H1 (cell line): Measurements from ENCODE around the gene PLXND1. TPM values are rescaled to one million over a fixed set of nuclear protein-coding genes. Genes with fewer than 3 reads are reported as not detected.
A peak's percentile ranks its signal among the peaks of the same experiment; 100 is the strongest.

Source experiments
- CTCF ChIA-PET: fragments of 300-600 bp; sonication (Branson Sonifier 250); formaldehyde crosslinking; loops from one replicate; lab custom pipeline; 2021; ENCODE audit not compliant: partially characterized antibody; lab: Charles Lee
- POLR2A ChIA-PET: fragments of 300-600 bp; sonication (Branson Sonifier 250); formaldehyde crosslinking; loops from one replicate; lab custom pipeline; 2021; ENCODE audit warnings: inconsistent platforms; ENCODE audit not compliant: partially characterized antibody; lab: Charles Lee
- DNase-seq, 2 experiments: peaks; one replicate each; pipeline versions ENCODE4 v3.0.0 to v3.0.0-alpha.2; 2010 to 2022; ENCODE audit warnings: low spot score in 2 of 2, low read depth in 1 of 2, mixed read lengths in 1 of 2
- FAIRE-seq: peaks from 2 replicates; lab custom pipeline; 2011; peaks lifted over from hg19 to GRCh38; lab: Jason Lieb, UNC
- H2AFZ ChIP-seq: 2 replicates; pipeline ENCODE4 v1.8.1; 2012; ENCODE audit warnings: low read length, inconsistent platforms
- H2AK5ac ChIP-seq: 2 replicates; pipeline ENCODE4 v1.6.1; 2013; ENCODE audit warnings: low read depth, low read length
- H2BK120ac ChIP-seq: replicated peaks from 2 replicates; pipeline ENCODE3; 2013; ENCODE audit warnings: low read depth, low read length, inconsistent platforms
- H2BK12ac ChIP-seq: 2 replicates; pipeline ENCODE4 v1.6.1; 2013; ENCODE audit warnings: low read depth, low read length
- H2BK15ac ChIP-seq: 2 replicates; pipeline ENCODE4 v1.6.1; 2013; ENCODE audit warnings: low read length
- H2BK20ac ChIP-seq: 2 replicates; pipeline ENCODE4 v1.6.1; 2013; ENCODE audit warnings: low read length
- H2BK5ac ChIP-seq: 2 replicates; pipeline ENCODE4 v1.6.1; 2013; ENCODE audit warnings: low read depth, low read length
- H3K14ac ChIP-seq: 2 replicates; pipeline ENCODE4 v1.6.1; 2013; ENCODE audit warnings: inconsistent platforms; ENCODE audit not compliant: insufficient read length
- H3K18ac ChIP-seq: 2 replicates; pipeline ENCODE4 v1.6.1; 2013; ENCODE audit warnings: low read length; ENCODE audit errors: extremely low read depth
- H3K23ac ChIP-seq: 2 replicates; pipeline ENCODE4 v1.6.1; 2013; ENCODE audit warnings: inconsistent platforms; ENCODE audit not compliant: insufficient read length
- H3K23me2 ChIP-seq: 2 replicates; pipeline ENCODE4 v1.6.1; 2013; ENCODE audit warnings: low read depth, low read length
- H3K27ac ChIP-seq: 2 replicates; pipeline ENCODE4 v1.6.1; 2011; ENCODE audit warnings: low read depth, low read length, inconsistent platforms
- H3K27me3 ChIP-seq, 4 experiments: replicated peaks in 1 of 4; 1 replicate in 1 of 4; 2 replicates in 3 of 4; pipeline versions ENCODE4 v1.6.1 to v1.8.1; 2011 to 2013; ENCODE audit warnings: low read length in 3 of 4, mild to moderate bottlenecking in 3 of 4, inconsistent platforms in 2 of 4, mixed read lengths in 2 of 4, moderate library complexity in 1 of 4; ENCODE audit not compliant: control insufficient read depth in 3 of 4, insufficient read depth in 3 of 4; ENCODE audit errors: extremely low read depth in 1 of 4
- H3K36me3 ChIP-seq, 4 experiments: 2 replicates each; pipeline versions ENCODE4 v1.6.1 to v1.8.1; 2011 to 2013; ENCODE audit warnings: mild to moderate bottlenecking in 4 of 4, low read length in 3 of 4, moderate library complexity in 2 of 4, control low read depth in 1 of 4, inconsistent platforms in 1 of 4; ENCODE audit not compliant: insufficient read depth in 4 of 4, control insufficient read depth in 2 of 4
- H3K4ac ChIP-seq: replicated peaks from 2 replicates; pipeline ENCODE3; 2013; ENCODE audit warnings: low read length, low read depth, mixed read lengths, inconsistent platforms; ENCODE audit not compliant: insufficient read length
- H3K4me1 ChIP-seq, 4 experiments: replicated peaks in 1 of 4; 1 replicate in 1 of 4; 2 replicates in 3 of 4; pipeline versions ENCODE4 v1.6.1 to v1.8.1; 2011 to 2013; ENCODE audit warnings: low read length in 3 of 4, inconsistent platforms in 2 of 4, mixed read lengths in 1 of 4; ENCODE audit not compliant: insufficient read depth in 4 of 4, control insufficient read depth in 3 of 4
- H3K4me2 ChIP-seq, 2 experiments: 2 replicates each; pipeline versions ENCODE4 v1.6.1 to v1.8.1; 2011 to 2013; ENCODE audit warnings: low read depth in 2 of 2, low read length in 2 of 2, control low read depth in 1 of 2, inconsistent platforms in 1 of 2, mild to moderate bottlenecking in 1 of 2; ENCODE audit not compliant: insufficient read depth in 1 of 2
- H3K4me3 ChIP-seq, 4 experiments: fragments of 200-600, 300-600 bp in 1 of 4; sonication (generic), shearing (Covaris generic), sonication (Bioruptor Twin) in 1 of 4; 2 replicates each; pipeline versions ENCODE4 v1.5.1 to v1.8.1; 2011 to 2016; ENCODE audit warnings: low read length in 4 of 4, low read depth in 3 of 4, control low read depth in 2 of 4, inconsistent platforms in 2 of 4, mild to moderate bottlenecking in 2 of 4, mixed read lengths in 1 of 4, moderate library complexity in 1 of 4; ENCODE audit not compliant: insufficient read depth in 2 of 4; ENCODE audit errors: extremely low read depth in 1 of 4
- H3K56ac ChIP-seq: replicated peaks from 2 replicates; pipeline ENCODE3; 2013; ENCODE audit warnings: low read depth, mild to moderate bottlenecking, mixed read lengths, low read length, inconsistent platforms; ENCODE audit not compliant: insufficient read length
- H3K79me1 ChIP-seq: 2 replicates; pipeline ENCODE4 v1.6.1; 2013; ENCODE audit warnings: low read depth, low read length, control low read depth
- H3K79me2 ChIP-seq, 2 experiments: 2 replicates each; pipeline versions ENCODE4 v1.6.1 to v1.8.1; 2012 to 2013; ENCODE audit warnings: low read length in 2 of 2, mild to moderate bottlenecking in 2 of 2, inconsistent platforms in 1 of 2; ENCODE audit not compliant: insufficient read depth in 2 of 2, control insufficient read depth in 1 of 2
- H3K9ac ChIP-seq, 4 experiments: replicated peaks in 1 of 4; 1 replicate in 1 of 4; 2 replicates in 3 of 4; pipeline versions ENCODE4 v1.6.1 to v1.8.1; 2011 to 2013; ENCODE audit warnings: low read depth in 3 of 4, low read length in 3 of 4, control low read depth in 2 of 4, mild to moderate bottlenecking in 2 of 4, moderate library complexity in 2 of 4, inconsistent platforms in 1 of 4; ENCODE audit errors: extremely low read depth in 1 of 4
- H3K9me3 ChIP-seq, 2 experiments: 2 replicates each; pipeline versions ENCODE4 v1.6.1 to v1.8.1; 2012 to 2013; ENCODE audit warnings: mild to moderate bottlenecking in 2 of 2, moderate library complexity in 2 of 2, control low read depth in 1 of 2, inconsistent platforms in 1 of 2, low read depth in 1 of 2, low read length in 1 of 2, mixed read lengths in 1 of 2; ENCODE audit not compliant: insufficient read depth in 2 of 2
- H4K20me1 ChIP-seq, 2 experiments: replicated peaks in 1 of 2; 2 replicates each; pipeline versions ENCODE3 to v1.8.1; 2011 to 2013; ENCODE audit warnings: inconsistent platforms in 2 of 2, low read length in 2 of 2, mild to moderate bottlenecking in 1 of 2; ENCODE audit not compliant: insufficient read depth in 2 of 2, control insufficient read depth in 1 of 2
- H4K5ac ChIP-seq: 2 replicates; pipeline ENCODE4 v1.6.1; 2013; ENCODE audit warnings: low read length, low read depth, mixed read lengths, inconsistent platforms; ENCODE audit not compliant: insufficient read length
- H4K8ac ChIP-seq: 2 replicates; pipeline ENCODE4 v1.8.0; 2013; ENCODE audit warnings: mild to moderate bottlenecking, moderate library complexity, low read length, inconsistent platforms; ENCODE audit not compliant: insufficient read depth; ENCODE audit errors: extremely low read depth
- H4K91ac ChIP-seq: replicated peaks from 2 replicates; pipeline ENCODE3; 2013; ENCODE audit warnings: low read length, mixed read lengths, inconsistent platforms; ENCODE audit not compliant: insufficient read length
- ASH2L ChIP-seq: fragments of 200-600, 300-600 bp; sonication (generic); IDR thresholded peaks from one replicate; pipeline ENCODE4 v1.7.1; 2017; ENCODE audit warnings: low read length
- CHD2 ChIP-seq: IDR thresholded peaks from 2 replicates; pipeline ENCODE4 v1.6.1; 2012; ENCODE audit warnings: low read length, improper control_type of control experiment
- CTCF ChIP-seq, 3 experiments: IDR thresholded peaks; 1 replicate in 2 of 3; 2 replicates in 1 of 3; pipeline versions ENCODE4 v1.5.1 to v1.6.1; 2011; ENCODE audit warnings: low read length in 3 of 3, mild to moderate bottlenecking in 3 of 3, inconsistent platforms in 2 of 3, low read depth in 1 of 3, moderate library complexity in 1 of 3; ENCODE audit not compliant: insufficient read depth in 1 of 3; ENCODE audit errors: control extremely low read depth in 1 of 3
- FOSL1 ChIP-seq: IDR thresholded peaks from 2 replicates; pipeline ENCODE4 v1.6.1; 2011; ENCODE audit warnings: mild to moderate bottlenecking, low read depth, low read length, moderate library complexity; ENCODE audit not compliant: insufficient read depth
- HDAC2 ChIP-seq, 2 experiments: fragments of 300-600 bp in 1 of 2; sonication (generic) in 1 of 2; IDR thresholded peaks; 2 replicates each; pipeline ENCODE4 v1.6.1; 2011 to 2012; ENCODE audit warnings: low read depth in 2 of 2, low read length in 2 of 2, mild to moderate bottlenecking in 2 of 2, moderate library complexity in 2 of 2, borderline replicate concordance in 1 of 2, inconsistent platforms in 1 of 2
- POU5F1 ChIP-seq: IDR thresholded peaks from 2 replicates; pipeline ENCODE4 v1.6.1; 2011; ENCODE audit warnings: low read depth, mild to moderate bottlenecking, low read length, moderate library complexity
- SP4 ChIP-seq: IDR thresholded peaks from 2 replicates; pipeline ENCODE4 v1.6.1; 2012; ENCODE audit warnings: low read length, inconsistent platforms
- TAF7 ChIP-seq: optimal IDR thresholded peaks from 2 replicates; pipeline ENCODE3; 2011; ENCODE audit warnings: low read depth, mild to moderate bottlenecking, inconsistent platforms, low read length, moderate library complexity, borderline replicate concordance
- WGBS, 2 experiments: shearing (Covaris generic) in 1 of 2; methylation state at CpG; one replicate each; pipeline versions ENCODE4 v1.1.6 to v1.1.7; 2013 to 2015; ENCODE audit warnings: low lambda C conversion rate in 2 of 2, mixed read lengths in 2 of 2, inconsistent platforms in 1 of 2, low coverage in 1 of 2, missing lambda C conversion rate in 1 of 2; ENCODE audit not compliant: insufficient replicate concordance in 2 of 2, insufficient coverage in 1 of 2, insufficient read length in 1 of 2; ENCODE audit errors: extremely low coverage in 1 of 2, missing lambda C conversion rate in 1 of 2; 5-methylcytosine and 5-hydroxymethylcytosine counted together
- polyA plus RNA-seq, 7 experiments: library from polyadenylated mRNA; depleted of rRNA in 3 of 7; stranded (reverse) in 5 of 7; unstranded in 2 of 7; fragments of >200 nt in 5 of 7; fragments of 200-250 nt in 2 of 7; gene quantifications; 1 replicate in 5 of 7; 2 replicates in 1 of 7; 4 replicates in 1 of 7; pipeline versions ENCODE4 v1.2.1 to v1.2.3, GENCODE V29; 2011 to 2013; ENCODE audit warnings: missing spikeins in 2 of 7, mixed read lengths in 2 of 7
- total RNA-seq: library from RNA; stranded (reverse); fragmentation: NEBNext Ultra II Directional; extraction: Animal tissue kit (Norgen Biotek cat#: 25700); gene quantifications from 2 replicates; pipeline ENCODE4 v1.2.1, GENCODE V29; 2021

Gene PLXND1
- total and polyA plus RNA-seq, 2 of the 8 experiments (the other 6 are each of a cell fraction or from before 2014, with no cell fraction given), result 17.7 to 66.4 TPM

- peak overlapping the region; percentile 44 for H2BK120ac ChIP-seq
- H3K4me2 ChIP-seq, result peak overlapping the region; percentile 79 to 100
- no peaks in the 10 kb centered on the region for H3K79me1 ChIP-seq
- peak overlapping the region; percentile 75 for H2AFZ ChIP-seq
- no peak overlapping the region for H3K23ac ChIP-seq
- no peak overlapping the region for H2AK5ac ChIP-seq
- FAIRE-seq (peak; percentile 91), DNase-seq (peak in 1 of 2 experiments; percentile 80)
- H3K14ac ChIP-seq, result no peak overlapping the region
- peak overlapping the region; percentile 84; the same call in 1 of the 2 replicates for H2BK12ac ChIP-seq
- H2BK20ac ChIP-seq, result peak overlapping the region; percentile 34; the same call in 1 of the 2 replicates
- H4K5ac ChIP-seq, result peak overlapping the region; percentile 78
- H3K4ac ChIP-seq, result peak overlapping the region; percentile 96
- H4K91ac ChIP-seq, result peak overlapping the region; percentile 96
- peak overlapping the region; percentile 76 for H3K18ac ChIP-seq
- ChIA-PET POLR2A (interaction anchor here (0.8 to 2.3 kb wide), 9 partner anchors 15 to 265 kb away, joined by 3 to 16 read pairs (median 4); partner anchors contain the start of genes IFT122 and MBD4), CTCF (interaction anchor here (0.6 to 10.7 kb wide), 37 partner anchors 10 to 314 kb away, joined by 3 to 149 read pairs (median 4); no protein-coding TSS in a partner anchor)
- peak overlapping the region in 3 of 4 experiments; percentile 51 to 61 (median 51); a peak in 6 of 7 replicates for H3K9ac ChIP-seq
- no peaks in the 10 kb centered on the region for H3K27me3 ChIP-seq
- H2BK15ac ChIP-seq, result peak overlapping the region; percentile 81; the same call in 1 of the 2 replicates
- H3K4me3 ChIP-seq, result peak overlapping the region; percentile 61 to 85 (median 78)
- H3K79me2 ChIP-seq, result no peaks in the 10 kb centered on the region
- peak overlapping the region; percentile 41; the same call in 1 of the 2 replicates for H2BK5ac ChIP-seq
- no peaks in the 10 kb centered on the region for H3K9me3 ChIP-seq
- peaks cover 3 to 9% (median 5%) of the 10 kb centered on the region in 4 experiments for H3K4me1 ChIP-seq
- no peaks in the 10 kb centered on the region for H4K20me1 ChIP-seq
- H3K36me3 ChIP-seq, result no peaks in the 10 kb centered on the region
- H3K56ac ChIP-seq, result peak overlapping the region; percentile 43
- WGBS, 2 experiments, result 1% methylated on average over 27 of the region's 38 CpGs; no CpG with 5 or more reads in 1 of the 2 experiments
- peak overlapping the region; percentile 8; the same call in 1 of the 2 replicates for H3K27ac ChIP-seq
- peak overlapping the region; percentile 88; the same call in 1 of the 2 replicates for H4K8ac ChIP-seq
- peaks cover 7% of the 10 kb centered on the region for H3K23me2 ChIP-seq
- no peak for TF ChIP-seq HDAC2 (IDR thresholded peaks at IDR 0.05; ENCODE audit: borderline replicate concordance in 1 of 2, low read depth in 2 of 2, low read length in 2 of 2)
- peak; percentile 61; the same call in 1 of the 2 replicates for TF ChIP-seq CHD2
- TF ChIP-seq SP4, result no peak
- TF ChIP-seq CTCF (IDR thresholded peaks at IDR 0.05; ENCODE audit: control extremely low read depth in 1 of 3, insufficient read depth in 1 of 3, low read depth in 1 of 3, low read length in 3 of 3), result peak in 2 of 3 experiments; percentile 86 to 92; a peak in 3 of 4 replicates
- peak; percentile 58 for TF ChIP-seq ASH2L
- no peak for TF ChIP-seq FOSL1
- no peak for TF ChIP-seq POU5F1
- TF ChIP-seq TAF7, result peak; percentile 28
These were observed 21.1 kb upstream of the PLXND1 start for GRCh38 chr3:129627350-129628168.
